Stimulated activated CD4-positive, alpha-beta T cell treated with anti-CD3 and anti-CD28 coated beads, Interleukin-12 subunit alpha, Interleukin-12 subunit beta, amount 100 ng/mL, for 4 hours (primary cell): Measurements from ENCODE around the gene PTPRE.
A peak's percentile ranks its signal among the peaks of the same experiment; 100 is the strongest.

ENCODE experiments used
- DNase-seq: peaks from one replicate; pipeline ENCODE4 v3.0.0-alpha.2; 2020

The PTPRE gene

DNA sequence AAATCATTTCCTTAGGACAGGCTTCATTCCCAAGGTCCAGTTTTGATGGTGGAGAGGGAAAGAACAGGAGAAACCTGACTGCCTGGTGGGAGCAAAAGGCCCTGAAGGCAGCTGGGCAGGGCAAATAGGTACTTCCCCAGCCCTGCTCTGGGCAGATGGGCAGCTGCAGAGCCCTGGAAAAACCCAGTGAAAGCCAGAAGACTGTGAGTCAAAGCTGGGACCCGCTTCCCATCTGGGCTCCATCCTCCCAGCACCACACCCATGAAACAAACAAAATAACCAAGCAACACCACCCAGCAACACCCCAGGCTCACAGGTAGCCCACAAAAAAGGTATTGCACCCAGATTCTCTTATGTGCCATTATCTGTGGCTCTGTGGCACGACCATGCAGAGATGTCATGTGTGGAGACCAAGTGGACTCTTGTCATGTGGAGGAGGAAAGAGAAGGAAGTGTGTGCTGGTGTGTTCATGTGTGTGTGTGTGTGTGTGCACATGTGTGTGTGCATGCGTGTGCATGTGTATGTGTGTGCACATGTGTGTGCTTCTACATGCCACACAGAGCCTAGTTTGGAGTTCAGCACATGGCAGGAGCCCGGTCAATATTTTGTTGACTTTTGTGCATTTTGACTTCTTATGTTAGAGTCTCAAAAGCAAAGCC lies 24.0 kb upstream of the PTPRE start:
- no peak for DNase-seq

DNA sequence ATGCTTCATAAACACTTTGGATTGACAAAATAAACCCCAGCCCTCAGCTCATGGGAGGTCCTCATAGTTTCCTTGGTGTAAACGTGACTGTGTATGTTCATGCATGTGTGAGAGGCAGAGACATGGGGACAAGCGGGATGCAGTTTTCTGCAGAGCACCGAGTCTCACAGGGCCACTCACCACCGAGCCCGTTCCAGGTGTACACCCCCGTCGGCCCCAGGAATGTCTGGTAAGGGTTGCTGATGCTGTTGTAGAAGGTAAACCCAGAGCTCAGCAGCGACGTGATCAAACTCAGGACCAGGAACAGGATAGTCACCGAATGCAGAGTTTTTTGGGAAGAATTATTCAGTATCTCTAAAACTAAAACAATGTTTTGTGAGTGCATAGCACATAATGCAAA lies 23.4 kb upstream of the PTPRE start:
- DNase-seq = no peak

DNA sequence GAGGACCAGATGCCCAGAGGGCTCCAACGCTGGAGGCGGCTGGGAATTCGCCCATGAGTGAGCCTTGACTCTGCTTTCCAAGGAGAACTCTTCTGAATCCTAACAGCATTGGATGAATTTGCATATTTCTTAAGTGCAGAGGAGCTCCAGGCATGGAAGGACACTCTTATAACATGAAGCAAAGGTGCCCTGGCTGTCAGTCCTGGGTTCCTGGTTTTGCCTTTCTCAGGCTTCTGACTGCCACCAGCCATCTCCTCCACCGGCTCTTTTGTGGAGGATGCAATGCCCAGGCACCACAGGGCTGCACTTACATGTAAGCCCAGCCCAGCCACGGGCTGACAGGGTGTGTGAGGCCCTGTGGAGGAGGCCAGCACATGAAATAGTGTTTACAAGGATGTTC lies 22.4 kb upstream of the PTPRE start:
- DNase-seq = no peak

DNA sequence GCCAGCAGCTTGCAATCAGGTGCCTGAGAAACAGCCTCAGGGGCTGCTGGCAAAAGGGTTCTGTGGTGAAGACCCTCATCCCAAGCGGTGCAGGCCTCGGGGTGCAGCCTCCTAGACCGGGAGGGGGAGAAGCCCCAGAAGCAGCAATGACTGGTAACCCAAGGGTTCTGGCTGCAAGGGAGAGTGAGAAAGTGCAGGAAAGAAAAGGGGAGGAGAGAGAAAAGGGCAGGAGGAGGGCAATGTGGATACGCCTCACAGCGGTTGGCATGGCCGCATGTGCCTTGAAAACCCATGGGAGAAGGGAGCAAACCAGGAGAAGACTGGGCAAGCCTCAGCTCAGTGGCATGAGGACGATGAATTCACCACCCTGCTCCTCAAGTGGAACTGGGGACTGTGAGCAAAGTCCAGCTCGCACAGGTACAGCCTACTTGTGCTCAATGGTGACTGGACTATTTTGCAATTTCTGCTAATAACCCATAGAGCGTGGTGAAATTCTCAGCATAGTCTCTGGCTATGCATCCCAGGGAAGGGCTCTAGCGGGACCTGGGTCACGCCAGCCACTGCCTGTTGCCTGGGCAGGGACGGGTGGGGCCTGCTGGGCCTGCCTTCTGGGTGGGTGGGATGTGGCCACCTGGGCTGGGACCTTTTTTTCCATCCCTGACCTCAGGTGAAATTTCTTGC lies 20.4 kb upstream of the PTPRE start:
- no peak for DNase-seq

DNA sequence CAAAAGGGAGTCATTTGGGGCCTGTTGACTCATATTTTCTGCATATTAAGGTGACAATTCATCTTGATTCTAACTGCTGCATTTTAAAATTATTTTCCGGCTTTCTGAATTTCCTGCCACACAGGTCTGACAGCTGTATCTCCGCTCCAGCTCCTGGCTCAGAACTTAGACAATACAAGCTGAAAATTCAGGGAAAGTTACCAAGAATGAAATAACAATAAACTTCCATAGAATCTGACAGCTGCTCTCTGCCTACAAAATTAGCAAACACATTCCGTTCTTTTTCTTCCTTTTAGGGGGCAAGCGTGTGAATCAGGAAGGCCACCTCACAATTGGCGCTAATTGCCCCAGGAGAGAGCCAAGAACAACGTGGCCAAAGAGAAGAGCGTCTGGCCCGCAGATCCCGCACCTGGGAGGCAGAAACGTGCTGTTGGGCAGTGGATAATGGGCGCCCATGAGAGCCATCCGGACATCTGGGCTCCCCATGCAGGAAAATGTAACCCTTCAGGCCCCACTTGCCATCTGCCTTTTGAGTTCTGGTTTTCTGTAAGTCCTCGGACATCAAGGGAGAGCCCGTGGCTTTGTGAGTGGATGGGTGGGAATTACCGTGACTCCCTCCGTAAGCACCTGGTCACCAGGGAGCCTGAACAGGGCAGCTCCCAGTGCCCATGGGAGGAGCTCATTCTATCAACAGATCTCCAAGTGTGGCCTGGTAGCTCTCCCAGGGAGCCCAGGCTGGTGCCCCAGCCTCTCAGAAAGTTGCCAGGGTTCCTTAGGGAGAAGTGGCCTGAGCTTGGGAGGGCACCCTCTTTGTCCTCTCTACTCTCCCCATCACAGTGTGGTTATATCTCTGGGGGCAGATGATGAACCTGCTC lies 19.1 kb upstream of the PTPRE start:
- DNase-seq = no peak

DNA sequence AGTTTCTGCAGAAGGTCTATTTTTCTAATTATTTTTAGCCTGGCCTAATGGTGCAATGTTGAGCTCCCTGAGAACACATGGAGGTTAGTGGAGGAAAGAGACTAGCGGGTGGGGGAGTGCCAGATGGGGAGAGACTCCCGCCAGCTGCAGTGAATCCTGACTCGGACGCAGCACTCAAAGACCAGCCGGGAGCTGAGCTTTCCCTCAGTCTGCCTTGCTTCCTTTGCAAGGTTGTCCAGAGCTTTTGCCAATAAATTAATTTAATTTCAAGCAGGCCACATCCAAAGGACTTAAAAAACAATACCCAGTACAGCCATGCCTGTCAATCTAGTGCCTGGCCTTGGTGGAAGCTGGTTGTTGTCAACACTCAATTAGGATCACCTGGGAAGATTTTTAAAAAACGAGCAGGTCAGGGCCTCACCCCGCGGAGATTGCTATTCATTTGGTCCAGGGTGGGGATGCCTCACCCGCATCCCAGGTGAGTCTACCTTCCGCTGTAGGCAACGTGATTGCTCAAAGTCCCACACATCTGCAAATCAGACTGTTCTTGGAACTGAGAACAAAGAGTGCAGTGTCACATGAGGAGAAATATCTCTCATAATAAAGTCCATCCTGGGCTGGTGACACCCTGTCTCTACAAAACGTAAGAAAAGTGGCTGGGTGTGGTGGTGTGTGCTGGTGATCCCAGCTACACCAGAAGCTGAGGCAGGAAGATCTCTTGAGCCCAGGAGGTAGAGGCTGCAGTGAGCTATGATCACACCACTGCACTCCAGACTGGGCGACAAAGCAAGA lies 18.2 kb upstream of the PTPRE start:
- DNase-seq = no peak

DNA sequence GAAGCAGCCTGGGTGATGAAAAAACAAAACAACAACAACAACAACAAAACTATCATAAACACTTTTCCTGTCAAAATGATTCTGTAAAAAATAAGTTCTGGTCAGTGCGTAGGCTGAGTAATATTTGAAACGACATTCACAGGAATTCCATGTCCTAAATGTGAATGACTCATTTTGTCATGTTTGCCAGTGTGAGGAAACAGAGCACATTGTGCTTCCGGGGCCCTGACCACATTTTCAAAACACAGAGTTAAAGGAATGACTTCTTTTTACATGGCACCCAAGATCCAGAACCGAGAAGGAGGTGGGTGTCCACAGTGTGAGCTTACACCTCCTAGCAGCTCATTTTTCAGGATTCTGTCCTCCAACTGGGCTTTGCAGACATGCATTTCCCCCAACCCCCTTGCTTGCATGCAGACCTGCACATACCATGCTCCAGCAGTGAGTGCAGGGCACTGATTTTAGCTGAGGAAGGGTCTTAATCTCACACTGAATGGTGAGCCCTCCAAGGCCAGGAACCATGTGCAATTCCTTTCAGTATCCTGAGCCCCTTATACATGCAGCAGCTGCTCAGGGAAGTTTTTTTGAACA lies 17.2 kb upstream of the PTPRE start:
- DNase-seq = no peak

DNA sequence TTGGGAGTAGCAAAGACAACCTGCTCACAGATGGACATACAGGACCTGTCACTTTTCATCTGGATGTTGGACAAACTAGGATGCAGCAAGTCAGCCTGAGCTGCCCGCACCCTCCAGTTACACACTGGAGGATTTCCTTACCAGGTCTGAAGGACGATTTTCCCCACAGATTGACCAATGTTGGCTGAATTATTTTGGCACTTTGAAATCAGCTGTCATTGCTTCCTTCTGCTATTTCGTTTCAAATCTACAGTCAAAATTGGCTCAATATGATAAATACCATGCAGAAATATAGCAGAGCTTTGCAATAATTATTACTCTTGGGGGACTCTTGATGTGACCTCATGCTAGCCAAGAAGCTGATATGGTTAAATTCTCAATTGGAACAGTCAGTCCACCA lies 16.7 kb upstream of the PTPRE start:
- no peak for DNase-seq

DNA sequence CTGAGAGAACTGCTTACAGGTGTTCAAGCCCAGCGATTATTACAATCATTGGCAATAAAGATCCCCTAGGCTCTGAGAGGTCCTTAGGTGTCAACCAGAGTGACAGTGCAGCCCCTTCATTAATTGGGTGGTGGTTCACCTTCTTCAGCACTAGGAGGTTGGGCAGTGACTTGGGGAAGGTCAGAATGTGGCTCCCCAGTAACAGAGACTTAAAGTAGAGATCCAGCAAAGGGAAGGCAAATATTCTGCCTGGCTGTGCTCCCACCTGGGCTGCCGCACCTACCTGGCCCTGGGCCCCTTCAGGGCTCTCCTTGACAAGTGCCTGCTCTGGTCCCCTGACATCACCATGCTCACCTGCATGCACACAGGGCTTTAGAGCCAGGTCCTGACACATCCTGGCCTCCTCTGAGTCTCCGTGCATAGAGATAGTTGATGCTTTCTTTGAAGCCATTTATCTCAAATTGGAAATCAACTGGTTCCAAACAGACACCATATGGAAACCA lies 16.0 kb upstream of the PTPRE start:
- no peak for DNase-seq

DNA sequence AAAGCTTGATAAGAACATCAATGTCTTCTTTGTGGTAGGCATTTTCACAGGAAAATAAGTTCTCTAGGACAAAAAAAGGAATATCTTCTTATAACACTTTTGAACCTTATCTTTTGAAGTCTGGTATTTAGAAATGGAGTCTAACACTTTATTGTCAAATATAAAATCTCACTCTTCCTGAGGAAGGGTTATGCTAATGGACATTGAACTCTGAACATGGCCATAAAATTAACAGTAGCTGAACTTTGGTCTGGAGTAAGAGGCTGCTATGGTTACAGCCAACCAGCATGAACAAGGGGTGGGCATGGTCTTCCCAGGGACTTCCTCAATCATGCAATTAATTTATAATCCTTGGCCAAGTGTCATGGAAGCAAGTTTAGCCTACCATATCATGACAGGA lies 14.2 kb upstream of the PTPRE start, which contains the start of gene CLRN3:
TSS of gene CLRN3 (minus strand) at position 199 of the 400 bp plus-strand sequence. CDS start at position 42, 157 bp downstream.
- DNase-seq = no peak

DNA sequence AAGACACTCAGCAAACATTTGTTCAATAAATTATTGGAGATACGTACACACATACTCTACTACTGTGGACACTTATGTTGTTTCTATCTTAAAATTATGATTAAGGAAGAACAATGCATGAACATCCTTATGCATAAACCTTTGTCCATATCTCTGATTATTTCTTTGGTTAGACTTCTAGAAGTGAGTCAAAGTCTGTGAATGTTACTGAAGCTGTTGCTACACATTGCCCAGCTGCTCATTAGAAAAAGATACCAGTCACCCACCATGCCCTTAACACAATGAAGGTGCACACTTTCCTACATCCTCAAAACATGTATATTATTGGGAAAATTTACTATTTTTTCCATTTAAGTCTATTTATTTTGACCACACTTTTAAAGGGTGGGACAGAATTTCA lies 12.8 kb upstream of the PTPRE start:
- DNase-seq = no peak

DNA sequence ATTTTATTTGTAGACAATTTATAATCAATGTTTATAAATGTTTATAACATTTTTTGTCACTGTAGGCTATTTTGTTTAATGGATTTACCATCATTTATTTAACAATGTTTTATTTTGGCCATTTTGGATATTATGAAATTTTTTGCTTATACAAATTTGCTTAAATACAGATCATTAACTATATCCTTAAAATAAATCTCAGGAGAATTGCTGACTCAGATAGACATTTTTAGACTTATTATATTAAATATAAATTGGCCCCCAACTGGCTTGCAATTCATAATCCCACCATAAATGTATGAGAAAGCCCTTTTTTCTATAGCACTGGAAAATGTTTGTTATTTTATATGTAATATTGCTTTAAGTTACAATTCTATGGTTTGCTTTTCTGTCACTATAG lies 10.3 kb upstream of the PTPRE start:
- DNase-seq = no peak

DNA sequence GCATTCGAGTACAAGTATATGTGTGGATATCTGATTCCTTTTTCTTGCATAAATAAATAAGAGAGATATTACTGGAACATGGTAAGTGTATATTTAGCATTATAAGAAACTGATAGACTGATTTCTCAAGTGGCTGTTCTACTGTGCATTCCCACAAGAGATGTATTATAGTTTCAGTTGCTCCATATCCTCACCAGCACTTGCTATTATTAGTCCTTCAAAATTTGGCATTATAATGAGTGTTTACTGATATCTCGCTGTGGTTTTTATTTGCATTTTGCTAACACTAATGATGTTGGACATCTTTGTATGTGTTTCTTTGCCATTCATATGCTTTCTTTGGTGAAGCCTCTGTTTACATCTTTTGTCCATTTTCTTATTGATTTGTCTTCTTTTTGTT lies 9.7 kb upstream of the PTPRE start:
- no peak for DNase-seq

DNA sequence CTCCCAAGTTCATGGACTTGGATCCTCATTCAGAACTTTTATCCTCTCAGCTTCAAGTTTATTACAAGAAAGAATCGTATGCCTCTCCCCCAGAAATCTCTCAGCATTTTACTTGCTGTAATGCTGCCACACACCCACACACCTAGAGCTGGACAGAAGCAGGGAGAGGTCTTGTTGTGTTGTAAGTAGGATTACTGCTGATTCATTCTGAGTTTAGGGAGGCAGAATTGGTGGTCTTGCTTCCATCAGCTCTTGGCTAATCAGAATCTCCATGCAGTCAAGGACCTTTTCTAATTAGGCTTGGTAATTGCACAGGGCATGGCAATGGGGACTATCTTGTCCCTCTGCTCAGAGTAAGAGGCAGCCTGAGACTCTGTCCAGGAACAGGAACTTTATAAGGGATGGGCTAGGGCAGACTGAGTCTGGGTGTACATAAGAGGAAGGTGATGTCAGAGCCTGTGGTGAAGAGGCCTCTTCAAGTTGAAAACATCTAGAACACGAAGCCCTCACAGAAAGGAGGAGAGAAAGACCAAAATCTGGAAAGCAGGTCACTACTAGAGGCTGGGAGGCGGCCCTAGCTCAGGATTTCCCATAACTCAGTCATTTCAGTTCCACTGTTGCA lies 7.0 kb upstream of the PTPRE start:
- no peak for DNase-seq

DNA sequence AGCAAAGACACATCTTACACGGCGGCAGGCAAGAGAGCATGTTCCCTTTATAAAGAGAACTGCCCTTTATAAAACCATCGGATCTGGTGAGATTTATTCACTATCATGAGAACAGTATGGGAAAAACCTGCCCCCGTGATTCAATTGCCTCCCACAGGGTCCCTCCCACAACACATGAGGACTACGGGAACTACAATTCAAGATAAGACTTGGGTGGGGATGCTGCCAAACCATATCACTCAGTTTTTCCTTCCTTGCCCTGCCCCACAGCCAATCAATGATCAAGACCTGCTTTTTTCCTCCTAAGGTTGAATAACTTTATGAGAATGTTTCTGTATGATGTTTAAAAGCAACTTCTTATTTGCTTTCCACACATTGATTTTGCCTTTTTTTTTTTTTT lies 3.1 kb upstream of the PTPRE start:
- DNase-seq = no peak

DNA sequence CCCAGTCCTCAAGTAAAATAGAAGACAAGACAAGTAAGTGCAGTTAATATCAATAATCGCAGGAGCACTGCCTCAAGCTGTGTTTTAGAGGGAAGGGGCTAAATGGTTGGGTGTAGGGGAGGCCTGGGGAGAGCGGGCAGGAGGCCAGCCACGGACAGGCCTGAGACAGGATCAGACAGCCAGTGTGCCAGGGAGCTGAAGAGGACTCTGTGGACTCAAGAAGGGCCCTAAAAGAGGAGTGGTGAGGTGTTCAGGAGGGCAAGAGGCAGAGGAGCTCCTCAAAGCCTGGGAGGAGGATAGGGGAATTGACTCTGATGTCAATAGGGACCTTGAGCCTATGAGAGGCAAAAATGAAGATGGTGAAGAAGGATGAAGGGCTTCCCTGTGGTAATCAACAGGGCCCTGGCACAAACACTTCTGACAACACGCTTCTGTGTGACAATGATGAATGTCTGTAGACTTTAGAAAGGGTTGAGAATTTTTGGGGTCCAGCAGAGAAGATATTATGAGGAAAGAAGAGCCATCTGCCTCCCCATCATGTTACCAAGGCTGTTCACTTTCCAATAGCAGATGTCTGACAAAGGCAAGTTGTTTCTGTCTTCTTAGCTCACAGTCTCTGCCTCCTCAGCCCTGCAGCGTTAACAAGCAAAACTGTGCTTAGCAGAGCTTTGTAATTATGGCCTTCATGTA lies 2.4 kb upstream of the PTPRE start:
- no peak for DNase-seq

DNA sequence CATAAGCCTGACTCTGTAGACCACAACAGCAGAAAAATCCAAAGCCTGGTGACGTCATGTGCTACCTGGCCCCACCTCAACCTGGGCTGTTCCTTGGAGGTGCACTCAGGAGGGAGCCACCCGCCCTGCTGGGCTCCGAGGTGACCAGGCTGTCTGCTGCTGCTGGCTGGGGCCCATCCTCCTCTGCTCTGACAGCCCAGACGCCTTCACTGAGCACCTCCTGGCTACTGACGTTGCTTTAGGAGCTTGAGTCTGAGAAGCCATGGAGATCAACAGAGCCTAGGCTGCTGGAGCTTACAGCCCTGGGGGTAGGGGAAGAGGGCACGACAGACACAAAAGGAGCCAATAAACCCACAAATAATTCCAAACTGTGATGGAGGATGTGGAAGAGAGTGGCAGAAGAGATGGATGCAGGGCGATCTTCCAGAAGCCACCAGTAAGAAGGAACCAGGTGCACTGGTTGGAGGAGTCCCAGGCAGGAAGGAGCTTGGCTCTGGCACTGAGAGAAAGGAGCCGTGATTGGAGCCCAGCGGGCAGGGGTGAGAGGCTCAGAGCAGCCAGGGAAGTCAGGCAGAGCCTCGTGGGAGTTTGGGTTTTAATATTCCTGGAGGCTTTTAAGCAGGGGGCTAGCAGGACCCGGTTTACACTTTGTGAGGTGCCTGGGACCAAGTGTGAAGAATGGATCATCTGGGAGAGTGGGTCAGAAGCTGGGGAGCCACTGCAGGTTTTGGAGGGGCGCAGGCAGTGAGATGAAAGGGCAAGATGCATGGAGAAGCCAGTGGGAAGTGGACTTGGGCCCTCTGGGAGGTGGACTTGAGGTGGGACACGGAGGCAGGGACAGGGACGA lies 1.7 kb upstream of the PTPRE start:
- no peak for DNase-seq

DNA sequence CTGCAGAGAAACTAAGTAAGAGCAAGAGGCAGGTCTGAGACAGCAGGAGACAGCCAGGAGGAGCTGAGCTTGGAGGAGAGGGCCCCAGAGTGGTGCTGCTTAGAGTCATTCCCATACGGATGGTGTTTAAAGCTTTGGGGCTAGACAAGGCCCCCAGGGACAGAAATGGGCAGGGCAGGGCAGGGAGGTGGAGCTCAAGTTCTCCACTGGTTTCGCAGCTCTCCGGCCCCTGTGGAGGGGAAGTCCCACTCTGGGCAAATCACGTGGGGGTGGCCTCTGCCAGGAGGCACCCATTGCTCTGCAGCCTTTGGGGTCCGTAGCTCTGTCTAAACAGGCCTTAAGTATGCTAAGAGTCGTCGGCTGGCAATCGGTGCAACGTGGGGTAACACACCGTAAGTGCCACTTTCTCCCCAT lies 1.0 kb upstream of the PTPRE start:
- no peak for DNase-seq

DNA sequence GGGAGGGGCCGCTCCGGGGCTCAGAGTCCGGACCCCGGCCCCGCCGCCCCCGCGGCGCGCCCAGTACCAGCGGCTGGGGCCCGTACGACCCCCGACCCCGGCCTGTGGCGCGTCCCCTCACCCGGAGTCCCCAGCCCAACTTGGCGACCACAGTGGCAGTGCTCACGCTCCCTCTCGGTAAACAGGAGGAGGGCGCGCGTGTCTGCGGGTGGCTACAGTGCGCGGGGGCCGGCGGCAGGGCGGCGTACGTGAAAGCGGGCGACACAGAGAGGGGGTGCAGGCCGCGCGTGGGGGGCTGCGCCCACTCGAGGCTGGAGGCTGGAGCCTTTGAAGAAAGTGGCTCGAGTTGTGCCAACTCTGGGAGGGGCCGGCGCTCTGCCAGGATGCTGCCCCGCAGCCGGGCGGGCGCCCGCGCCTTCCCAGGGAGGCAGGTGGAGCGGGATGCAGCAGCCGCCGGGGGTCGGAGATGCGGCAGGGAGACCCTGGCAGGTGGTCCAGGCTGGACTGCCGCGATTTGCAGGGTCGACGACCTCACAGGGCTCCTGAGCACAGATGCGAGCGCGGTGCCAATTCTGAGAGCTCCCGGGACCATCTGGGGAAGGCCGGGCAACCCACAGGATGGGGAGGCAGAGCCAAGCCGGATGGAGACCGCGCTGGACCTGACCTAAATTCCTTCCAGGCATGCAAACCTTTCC lies 655 bp downstream of the PTPRE start:
- DNase-seq = peak; percentile 25
